K562 (cell line): ENCODE data around the gene IRF2BP1. TPM values are rescaled to one million over a fixed set of nuclear protein-coding genes. Genes with fewer than 3 reads are reported as not detected.

Experiments
- BDP1 ChIP-seq: IDR thresholded peaks from 3 replicates; pipeline ENCODE4 v1.6.1; 2011; ENCODE audit not compliant: insufficient read length, insufficient read depth
- CBX3 ChIP-seq, 2 experiments: IDR thresholded peaks; 1 replicate in 1 of 2; 2 replicates in 1 of 2; pipeline ENCODE4 v1.6.1; 2012; ENCODE audit warnings: inconsistent platforms in 2 of 2, low read length in 2 of 2, borderline replicate concordance in 1 of 2, control low read depth in 1 of 2
- GABPB2 ChIP-seq: fragments of 250-450 bp; sonication (Bioruptor Pico); conservative IDR thresholded peaks from 2 replicates; pipeline ENCODE4 v1.5.1; 2021; ENCODE audit warnings: mild to moderate bottlenecking
- GTF2F1 ChIP-seq: IDR thresholded peaks from 2 replicates; pipeline ENCODE4 v1.6.1; 2011; ENCODE audit warnings: low read depth, low read length, improper control_type of control experiment
- JUND ChIP-seq, 2 experiments: IDR thresholded peaks; 2 replicates in 1 of 2; 3 replicates in 1 of 2; pipeline ENCODE4 v1.6.1; 2011; ENCODE audit warnings: borderline replicate concordance in 2 of 2, low read depth in 2 of 2, low read length in 2 of 2, improper control_type of control experiment in 1 of 2, missing biosample characterization in 1 of 2, missing genetic modification characterization in 1 of 2, missing genetic modification reagents in 1 of 2
- KDM4B ChIP-seq, 2 experiments: fragments of 450-650 bp in 1 of 2; sonication (generic) in 1 of 2; IDR thresholded peaks; 2 replicates each; pipeline ENCODE4 v1.6.1; 2016 to 2017; ENCODE audit warnings: borderline replicate concordance in 2 of 2, antibody characterized with exemption in 1 of 2, low read depth in 1 of 2, mild to moderate bottlenecking in 1 of 2
- KLF6 ChIP-seq: fragments of 250-450 bp; sonication (Bioruptor Pico); IDR thresholded peaks from 2 replicates; pipeline ENCODE4 v1.4.0; 2020; ENCODE audit warnings: mild to moderate bottlenecking, moderate library complexity, borderline replicate concordance
- NCOA6 ChIP-seq: fragments of 450-650 bp; IDR thresholded peaks from 2 replicates; pipeline ENCODE4 v1.6.1; 2017; ENCODE audit warnings: mild to moderate bottlenecking
- NR1H2 ChIP-seq: sonication (generic); formaldehyde crosslinking; IDR thresholded peaks from 2 replicates; pipeline ENCODE4 v1.4.0; 2020; ENCODE audit warnings: mild to moderate bottlenecking, missing genetic modification reagents
- PRMT5 ChIP-seq: sonication (generic); formaldehyde crosslinking; IDR thresholded peaks from 2 replicates; pipeline ENCODE4 v1.5.0; 2020; ENCODE audit warnings: missing genetic modification reagents
- RBM39 ChIP-seq: fragments of 200-400 bp; formaldehyde crosslinking; optimal IDR thresholded peaks from 2 replicates; pipeline ENCODE3; 2018; ENCODE audit warnings: low read depth, low read length
- RCOR1 ChIP-seq, 2 experiments: IDR thresholded peaks; 2 replicates each; pipeline ENCODE4 v1.6.1; 2012; ENCODE audit warnings: low read depth in 2 of 2, low read length in 2 of 2, borderline replicate concordance in 1 of 2, improper control_type of control experiment in 1 of 2
- SRSF3 ChIP-seq: fragments of 200-400 bp; formaldehyde crosslinking; IDR thresholded peaks from 2 replicates; pipeline ENCODE4 v1.6.1; 2016; ENCODE audit warnings: mild to moderate bottlenecking, low read length, moderate library complexity; ENCODE audit not compliant: insufficient read depth
- TAF7 ChIP-seq: fragments of 450-650 bp; IDR thresholded peaks from 2 replicates; pipeline ENCODE4 v1.6.1; 2016; ENCODE audit warnings: missing genetic modification characterization, missing compliant biosample characterization
- ZFP1 ChIP-seq: fragments of 450-650 bp; formaldehyde crosslinking; IDR thresholded peaks from 2 replicates; pipeline ENCODE4 v1.4.0; 2020; ENCODE audit warnings: mild to moderate bottlenecking, mixed read lengths
- ZKSCAN8 ChIP-seq: fragments of 200-800 bp; sonication (Bioruptor generic); IDR thresholded peaks from 2 replicates; pipeline ENCODE4 v1.6.1; 2016; ENCODE audit warnings: missing genetic modification characterization, missing compliant biosample characterization
- ZNF140 ChIP-seq: fragments of 250-450 bp; sonication (Bioruptor Pico); IDR thresholded peaks from 2 replicates; pipeline ENCODE4 v1.8.0; 2021; ENCODE audit warnings: moderate library complexity, mild to moderate bottlenecking, inconsistent platforms
- ZNF586 ChIP-seq: fragments of 450-650 bp; formaldehyde crosslinking; conservative IDR thresholded peaks from 2 replicates; pipeline ENCODE4 v1.4.0; 2020; ENCODE audit warnings: mild to moderate bottlenecking, moderate library complexity
- polyA plus RNA-seq, 8 experiments: library from polyadenylated mRNA; depleted of rRNA in 4 of 8; stranded (reverse) in 5 of 8; unstranded in 3 of 8; fragments of >200 nt; fragmentation: Nextera tagmentation in 2 of 8; fragmentation: Illumina TruSeq in 1 of 8; extraction: Ambion mirVana in 2 of 8; extraction: Trizol in 1 of 8; gene quantifications; 2 replicates each; pipeline versions ENCODE4 v1.2.1 to v1.2.3, GENCODE V29; 2011 to 2014; ENCODE audit warnings: inconsistent platforms in 1 of 8, missing spikeins in 1 of 8
- total RNA-seq, 7 experiments: library from RNA; depleted of rRNA in 6 of 7; stranded (reverse); fragments of >200 nt in 6 of 7; fragmentation: Illumina TruSeq in 2 of 7; extraction: Trizol in 2 of 7; gene quantifications; 2 replicates each; pipeline versions ENCODE4 v1.2.1 to v1.2.3, GENCODE V29; 2011 to 2021; ENCODE audit warnings: low replicate concordance in 1 of 7
- TF ChIP-seq, protein P1 (sequence below): IDR thresholded peaks from 3 replicates; pipeline ENCODE4 v1.6.1; 2011; ENCODE audit warnings: borderline replicate concordance, mild to moderate bottlenecking; ENCODE audit not compliant: insufficient read length, insufficient read depth
- TF ChIP-seq, protein P2 (sequence below): fragments of 450-650 bp; IDR thresholded peaks from 2 replicates; pipeline ENCODE4 v1.6.1; 2014; ENCODE audit warnings: low read depth, mild to moderate bottlenecking, moderate library complexity, borderline replicate concordance
- TF ChIP-seq, protein P3 (sequence below), 2 experiments: IDR thresholded peaks; 2 replicates each; pipeline ENCODE4 v1.6.1; 2011; ENCODE audit warnings: borderline replicate concordance in 1 of 2, control low read depth in 1 of 2, low read depth in 1 of 2, low read length in 1 of 2, mild to moderate bottlenecking in 1 of 2, mixed read lengths in 1 of 2, moderate library complexity in 1 of 2; ENCODE audit not compliant: insufficient read depth in 1 of 2, insufficient read length in 1 of 2, poor library complexity in 1 of 2, severe bottlenecking in 1 of 2; ENCODE audit errors: extremely low read depth in 1 of 2
- TF ChIP-seq, protein P4 (sequence below), 2 experiments: fragments of 450-650 bp in 1 of 2; sonication (generic) in 1 of 2; formaldehyde crosslinking; conservative IDR thresholded peaks; 2 replicates each; pipeline versions ENCODE4 v1.4.0 to v1.8.1; 2020 to 2022; ENCODE audit warnings: mild to moderate bottlenecking in 1 of 2, missing genetic modification reagents in 1 of 2

IRF2BP1 gene
- total and polyA plus RNA-seq, 9 of the 15 experiments (the other 6 are each of a cell fraction or from before 2014, with no cell fraction given) = 0.61 to 35.9 (median 3.5) TPM

DNA sequence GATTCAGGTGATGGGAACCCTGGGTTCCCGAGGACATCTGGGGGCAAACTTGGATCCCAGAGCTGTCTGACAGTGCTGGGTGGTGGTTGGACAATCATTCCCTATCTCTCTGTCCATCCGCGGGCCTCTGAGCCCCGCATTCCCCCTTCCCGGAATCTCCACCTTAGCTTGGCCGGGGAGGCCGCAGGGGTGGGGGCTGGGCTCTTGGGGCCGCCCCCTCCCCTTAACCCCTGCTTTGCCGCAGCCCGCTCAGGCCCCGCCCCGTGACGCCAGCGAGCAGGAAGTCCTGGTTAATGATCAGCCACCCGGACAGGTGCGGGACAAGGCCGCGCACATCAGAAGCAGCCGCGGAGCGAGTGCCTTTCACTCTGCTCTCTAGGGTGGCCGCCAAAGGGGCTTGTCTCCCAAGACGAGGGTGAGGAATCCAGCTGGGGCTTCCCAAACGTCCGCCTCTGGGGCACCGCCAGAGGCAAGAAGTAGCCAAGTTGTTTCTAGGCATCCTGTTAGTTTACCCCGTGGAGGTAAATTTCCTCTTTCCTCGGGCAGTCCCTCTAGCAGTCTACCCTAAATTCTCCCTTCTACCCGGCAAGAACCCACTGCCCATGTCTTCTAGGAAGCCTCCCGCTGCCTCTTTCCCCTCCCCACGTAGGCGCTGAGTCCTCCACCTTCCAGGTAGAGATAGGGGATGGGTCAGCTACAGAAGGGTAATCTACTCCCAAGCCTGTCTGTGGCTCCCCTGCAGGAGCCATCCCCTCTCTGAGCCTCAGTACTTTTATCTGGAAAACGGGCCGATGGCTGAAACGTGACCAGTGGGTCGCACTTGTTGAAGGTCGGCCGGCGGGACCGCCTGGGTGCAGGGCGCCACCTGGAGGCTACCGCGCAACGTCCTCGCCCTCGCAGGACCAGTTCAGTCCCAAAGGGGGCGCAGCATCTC is 3.0 kb downstream of the IRF2BP1 start (continued):
- TF ChIP-seq ZFP1 (CRISPR knock-in tag) (no peak), NCOA6 (no peak), NR1H2 (CRISPR knock-in tag) (peak; percentile 90), ZKSCAN8 (CRISPR knock-in tag) (no peak), GTF2F1 (no peak), GABPB2 (CRISPR knock-in tag) (no peak), KLF6 (CRISPR knock-in tag) (no peak), KDM4B (IDR thresholded peaks at IDR 0.05; ENCODE audit: borderline replicate concordance in 2 of 2, low read depth in 1 of 2) (no peak), BDP1 (no peak), ZNF586 (CRISPR knock-in tag) (no peak), ZNF140 (CRISPR knock-in tag) (no peak), RCOR1 (IDR thresholded peaks at IDR 0.05; ENCODE audit: borderline replicate concordance in 1 of 2, low read depth in 2 of 2, low read length in 2 of 2) (peak; percentile 49 to 94; a peak in 3 of 4 replicates), JUND (IDR thresholded peaks at IDR 0.05; ENCODE audit: borderline replicate concordance, low read depth, low read length) (peak; percentile 78), JUND (tag; IDR thresholded peaks at IDR 0.05; ENCODE audit: borderline replicate concordance, low read depth, low read length) (no peak; the same call in 2 of the 3 replicates), RBM39 (no peak), PRMT5 (CRISPR knock-in tag) (no peak), SRSF3 (no peak), TAF7 (no peak), CBX3 (IDR thresholded peaks at IDR 0.05; ENCODE audit: borderline replicate concordance in 1 of 2, low read length in 2 of 2) (peak in 1 of 2 experiments; percentile 92; a peak in 2 of 3 replicates)
- TF ChIP-seq, protein P1, sequence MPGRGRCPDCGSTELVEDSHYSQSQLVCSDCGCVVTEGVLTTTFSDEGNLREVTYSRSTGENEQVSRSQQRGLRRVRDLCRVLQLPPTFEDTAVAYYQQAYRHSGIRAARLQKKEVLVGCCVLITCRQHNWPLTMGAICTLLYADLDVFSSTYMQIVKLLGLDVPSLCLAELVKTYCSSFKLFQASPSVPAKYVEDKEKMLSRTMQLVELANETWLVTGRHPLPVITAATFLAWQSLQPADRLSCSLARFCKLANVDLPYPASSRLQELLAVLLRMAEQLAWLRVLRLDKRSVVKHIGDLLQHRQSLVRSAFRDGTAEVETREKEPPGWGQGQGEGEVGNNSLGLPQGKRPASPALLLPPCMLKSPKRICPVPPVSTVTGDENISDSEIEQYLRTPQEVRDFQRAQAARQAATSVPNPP = no peak
- TF ChIP-seq, protein P2, sequence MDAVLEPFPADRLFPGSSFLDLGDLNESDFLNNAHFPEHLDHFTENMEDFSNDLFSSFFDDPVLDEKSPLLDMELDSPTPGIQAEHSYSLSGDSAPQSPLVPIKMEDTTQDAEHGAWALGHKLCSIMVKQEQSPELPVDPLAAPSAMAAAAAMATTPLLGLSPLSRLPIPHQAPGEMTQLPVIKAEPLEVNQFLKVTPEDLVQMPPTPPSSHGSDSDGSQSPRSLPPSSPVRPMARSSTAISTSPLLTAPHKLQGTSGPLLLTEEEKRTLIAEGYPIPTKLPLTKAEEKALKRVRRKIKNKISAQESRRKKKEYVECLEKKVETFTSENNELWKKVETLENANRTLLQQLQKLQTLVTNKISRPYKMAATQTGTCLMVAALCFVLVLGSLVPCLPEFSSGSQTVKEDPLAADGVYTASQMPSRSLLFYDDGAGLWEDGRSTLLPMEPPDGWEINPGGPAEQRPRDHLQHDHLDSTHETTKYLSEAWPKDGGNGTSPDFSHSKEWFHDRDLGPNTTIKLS = 0 out of 2 replicates have a peak, but pooled peaks have one; percentile 28
- TF ChIP-seq, protein P3, sequence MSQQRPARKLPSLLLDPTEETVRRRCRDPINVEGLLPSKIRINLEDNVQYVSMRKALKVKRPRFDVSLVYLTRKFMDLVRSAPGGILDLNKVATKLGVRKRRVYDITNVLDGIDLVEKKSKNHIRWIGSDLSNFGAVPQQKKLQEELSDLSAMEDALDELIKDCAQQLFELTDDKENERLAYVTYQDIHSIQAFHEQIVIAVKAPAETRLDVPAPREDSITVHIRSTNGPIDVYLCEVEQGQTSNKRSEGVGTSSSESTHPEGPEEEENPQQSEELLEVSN (IDR thresholded peaks at IDR 0.05; ENCODE audit: borderline replicate concordance in 1 of 2, extremely low read depth in 1 of 2, insufficient read depth in 1 of 2, insufficient read length in 1 of 2, low read depth in 1 of 2, low read length in 1 of 2, poor library complexity in 1 of 2, severe bottlenecking in 1 of 2) = peak in 1 of 2 experiments; percentile 50
- TF ChIP-seq, protein P4, sequence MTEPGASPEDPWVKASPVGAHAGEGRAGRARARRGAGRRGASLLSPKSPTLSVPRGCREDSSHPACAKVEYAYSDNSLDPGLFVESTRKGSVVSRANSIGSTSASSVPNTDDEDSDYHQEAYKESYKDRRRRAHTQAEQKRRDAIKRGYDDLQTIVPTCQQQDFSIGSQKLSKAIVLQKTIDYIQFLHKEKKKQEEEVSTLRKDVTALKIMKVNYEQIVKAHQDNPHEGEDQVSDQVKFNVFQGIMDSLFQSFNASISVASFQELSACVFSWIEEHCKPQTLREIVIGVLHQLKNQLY (CRISPR knock-in tag; conservative IDR thresholded peaks at IDR 0.05) = no peak
